HG03064 (cell line): ENCODE results near the gene SNAI3.
A peak's percentile ranks its signal among the peaks of the same experiment; 100 is the strongest.
"Not testable (repeated sequence)": the region's sequence is repeated elsewhere in the genome, so short reads cannot be mapped to it uniquely, and the experiment has no call there.

Experiments used
- ATAC-seq: cut with Tn5 transposase; IDR thresholded peaks from one replicate; pipeline ENCODE4 v1.9.1; 2021; ENCODE audit warnings: low read depth; ENCODE audit not compliant: unreplicated experiment

Gene SNAI3

GRCh38 chr16:88671806-88672205 lies 14.5 kb downstream of the SNAI3 start:
- ATAC-seq: no peak

GRCh38 chr16:88669980-88670379 lies 16.3 kb downstream of the SNAI3 start:
- no peak for ATAC-seq

- not testable (repeated sequence) for ATAC-seq
Measured at GRCh38 chr16:88669493-88669892, 16.8 kb downstream of the SNAI3 start.

- ATAC-seq: no peak
Measured at GRCh38 chr16:88667461-88667860, 18.8 kb downstream of the SNAI3 start.

- ATAC-seq: no peak
Measured at GRCh38 chr16:88665570-88665969, 20.7 kb downstream of the SNAI3 start.

GRCh38 chr16:88665148-88665547 lies 21.2 kb downstream of the SNAI3 start:
- ATAC-seq: no peak

GRCh38 chr16:88662843-88663606 lies 23.3 kb downstream of the SNAI3 start, which contains the start of gene MVD:
TSS of gene MVD (minus strand) at chr16:88663091. CDS start at chr16:88663080, 11 bp downstream.
- ATAC-seq: peak; percentile 80

- ATAC-seq: peak; percentile 6
Measured at GRCh38 chr16:88662222-88662842, 24.0 kb downstream of the SNAI3 start.

GRCh38 chr16:88661468-88661867 lies 24.8 kb downstream of the SNAI3 start:
- no peak for ATAC-seq

- ATAC-seq: no peak
Measured at GRCh38 chr16:88659160-88659559, 27.1 kb downstream of the SNAI3 start.

GRCh38 chr16:88658714-88659113 lies 27.6 kb downstream of the SNAI3 start:
- ATAC-seq: no peak

- no peak for ATAC-seq
Measured at GRCh38 chr16:88657371-88657770, 28.9 kb downstream of the SNAI3 start.

- no peak for ATAC-seq
Measured at GRCh38 chr16:88656291-88656980, 29.9 kb downstream of the SNAI3 start.

GRCh38 chr16:88655733-88656281 lies 30.5 kb downstream of the SNAI3 start:
- ATAC-seq: no peak

- ATAC-seq: no peak
Measured at GRCh38 chr16:88655053-88655732, 31.1 kb downstream of the SNAI3 start.

GRCh38 chr16:88654363-88655052 lies 31.8 kb downstream of the SNAI3 start:
- ATAC-seq: no peak

- ATAC-seq: no peak
Measured at GRCh38 chr16:88653596-88654362, 32.5 kb downstream of the SNAI3 start.

- ATAC-seq: no peak
Measured at GRCh38 chr16:88653101-88653500, 33.2 kb downstream of the SNAI3 start.

GRCh38 chr16:88652762-88653063 lies 33.6 kb downstream of the SNAI3 start:
- ATAC-seq: no peak
